Midbrain (tissue), 1 donor: ENCODE results near the gene SGO2.
"Not testable (repeated sequence)": the region's sequence is repeated elsewhere in the genome, so short reads cannot be mapped to it uniquely, and the experiment has no call there.

Source experiments
- DNase-seq: peaks from one replicate; lab custom pipeline; 2025; lab: John Stamatoyannopoulos, UW

The SGO2 gene

DNA sequence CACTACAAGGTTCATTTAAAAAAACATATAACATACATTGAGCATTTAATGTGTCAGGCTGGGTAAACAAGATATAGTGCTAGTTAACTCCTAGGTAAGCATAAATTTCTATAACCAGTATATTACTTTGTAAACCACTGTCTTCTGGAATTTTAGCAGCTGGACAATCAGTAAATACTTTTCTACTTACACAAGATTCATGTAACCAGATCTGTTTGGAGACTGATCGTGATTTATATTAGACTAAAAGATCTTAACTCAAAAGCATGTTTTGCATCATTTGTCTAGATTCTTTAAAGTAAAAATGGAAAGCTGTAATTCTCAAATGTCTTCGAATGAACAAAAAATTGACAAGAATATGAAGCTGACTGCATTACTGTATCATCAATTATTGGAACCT, 941 bp upstream of the SGO2 start:
- no peak for DNase-seq

DNA sequence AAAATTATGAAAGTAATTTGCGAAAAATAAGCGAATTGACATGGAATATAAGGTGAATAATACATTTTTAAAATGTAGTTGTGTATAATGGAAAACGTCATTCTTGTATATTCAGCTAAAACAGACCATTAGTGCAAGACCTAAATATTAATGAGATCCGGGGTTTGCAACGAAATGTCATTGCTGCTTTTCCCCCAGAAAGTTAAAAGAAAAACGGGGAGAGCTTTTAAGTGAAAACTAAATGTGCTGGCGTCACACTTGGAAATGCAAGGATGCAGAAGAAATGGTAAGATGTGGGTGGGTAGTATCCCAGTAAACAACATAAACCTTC, 491 bp upstream of the SGO2 start:
- DNase-seq: no peak

DNA sequence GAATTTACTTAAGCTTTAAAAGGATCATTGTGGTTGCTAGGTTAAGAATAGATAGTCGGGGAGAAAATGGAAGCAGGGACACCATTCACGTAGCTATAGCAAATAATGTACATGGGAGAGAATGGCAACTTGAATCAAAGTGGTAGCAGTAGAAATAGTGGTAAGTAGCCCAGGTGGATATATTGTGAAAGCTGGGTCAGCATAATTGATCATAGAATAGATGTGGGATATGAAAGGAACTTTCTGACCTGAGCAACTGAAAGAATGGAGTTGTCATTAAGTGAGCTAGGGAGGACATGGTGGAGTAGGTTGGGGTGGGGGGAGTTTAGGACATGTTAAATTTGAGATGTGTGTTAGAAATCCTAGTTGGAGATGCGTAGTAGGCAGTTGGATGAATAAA, 2.2 kb downstream of the SGO2 start:
- no peak for DNase-seq

DNA sequence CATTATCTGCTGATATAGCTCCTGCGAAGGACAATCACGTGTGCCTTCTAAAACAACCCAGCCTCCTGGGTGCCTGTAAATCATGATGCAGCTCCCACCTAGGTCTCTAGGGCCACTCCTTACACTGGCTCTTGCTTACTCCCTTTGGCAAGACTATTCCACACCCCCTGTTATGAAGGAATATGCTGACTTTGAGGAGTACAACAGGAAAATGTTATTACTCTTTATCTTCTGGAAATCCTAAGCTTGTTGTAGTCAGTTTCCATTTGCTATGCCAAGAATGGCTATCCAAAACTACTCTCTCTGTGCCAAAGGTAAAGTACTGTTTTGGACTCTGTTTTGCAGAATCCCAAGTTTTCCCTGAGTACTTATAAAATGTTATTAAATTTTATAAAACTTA, 7.7 kb downstream of the SGO2 start:
- DNase-seq: no peak

DNA sequence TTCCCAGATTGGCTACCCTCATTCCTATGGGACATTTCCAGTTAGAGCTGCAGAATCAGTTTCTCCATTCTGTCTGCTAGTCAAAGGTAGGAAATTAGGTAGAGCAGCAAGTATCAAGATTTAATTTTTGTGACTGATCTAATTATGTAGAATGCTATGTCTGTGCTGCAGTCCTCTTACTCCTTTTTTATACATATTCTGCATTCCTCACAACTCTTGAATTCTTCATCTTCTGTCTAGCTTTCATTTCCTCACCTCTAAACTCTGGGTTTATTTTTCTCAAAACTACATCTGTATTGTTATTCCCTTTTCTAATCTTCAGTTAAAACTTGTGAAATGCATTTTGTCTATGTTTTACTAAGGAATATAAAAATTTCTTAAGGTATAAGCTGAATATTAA, 8.6 kb downstream of the SGO2 start:
- DNase-seq: no peak

DNA sequence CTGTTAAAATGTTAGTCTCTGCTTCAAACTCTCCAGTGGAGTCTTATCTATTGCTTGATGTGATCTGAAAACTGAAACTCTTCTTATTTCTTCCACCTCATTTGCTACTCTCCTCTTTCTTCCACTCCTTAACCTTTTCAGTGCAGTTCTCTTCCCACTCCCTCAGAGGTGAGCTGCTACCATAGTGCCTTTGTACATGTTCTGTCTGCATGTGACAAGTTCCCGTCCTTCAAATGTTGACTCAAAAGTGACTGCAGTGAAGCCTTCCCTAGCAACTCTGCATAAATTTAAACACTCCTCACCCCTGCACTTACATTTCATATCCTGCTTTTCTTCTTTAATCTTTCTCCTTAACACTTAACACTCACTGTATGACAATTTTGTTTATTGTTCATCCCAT, 12.1 kb downstream of the SGO2 start:
- DNase-seq: no peak

DNA sequence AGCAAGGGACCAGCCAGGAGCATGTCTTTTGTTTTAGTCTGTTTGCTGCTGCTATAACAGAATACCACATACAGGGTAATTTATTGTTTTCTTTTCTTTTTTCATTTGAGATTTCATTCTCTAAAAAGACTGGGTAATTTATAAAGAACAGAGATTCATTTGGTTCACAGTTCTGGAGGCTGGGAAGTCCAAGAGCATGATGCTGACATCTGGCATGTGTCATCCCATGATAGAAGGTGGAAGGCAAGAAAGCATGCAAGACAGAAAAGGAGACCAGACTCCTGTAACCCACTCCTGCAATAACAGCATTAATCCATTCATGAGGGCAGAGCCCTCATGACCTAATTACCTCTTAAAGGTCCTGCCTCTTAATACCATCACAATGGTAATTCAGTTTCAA, 14.8 kb downstream of the SGO2 start:
- DNase-seq: no peak

DNA sequence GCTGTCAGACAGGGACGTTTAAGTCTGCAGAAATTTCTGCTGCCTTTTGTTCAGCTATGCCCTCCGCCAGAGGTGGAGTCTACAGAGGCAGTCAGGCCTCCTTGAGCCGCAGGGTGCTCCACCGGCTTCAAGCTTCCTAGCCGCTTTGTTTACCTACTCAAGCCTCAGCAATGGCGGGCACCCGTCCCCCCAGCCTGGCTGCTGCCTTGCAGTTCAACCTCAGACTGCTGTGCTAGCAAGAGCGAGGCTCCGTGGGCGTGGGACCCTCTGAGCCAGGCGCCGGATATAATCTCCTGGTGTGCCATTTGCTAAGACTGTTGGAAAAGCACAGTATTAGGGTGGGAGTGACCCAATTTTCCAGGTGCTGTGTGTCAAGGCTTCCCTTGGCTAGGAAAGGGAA, 40.6 kb downstream of the SGO2 start:
- not testable (repeated sequence) for DNase-seq

DNA sequence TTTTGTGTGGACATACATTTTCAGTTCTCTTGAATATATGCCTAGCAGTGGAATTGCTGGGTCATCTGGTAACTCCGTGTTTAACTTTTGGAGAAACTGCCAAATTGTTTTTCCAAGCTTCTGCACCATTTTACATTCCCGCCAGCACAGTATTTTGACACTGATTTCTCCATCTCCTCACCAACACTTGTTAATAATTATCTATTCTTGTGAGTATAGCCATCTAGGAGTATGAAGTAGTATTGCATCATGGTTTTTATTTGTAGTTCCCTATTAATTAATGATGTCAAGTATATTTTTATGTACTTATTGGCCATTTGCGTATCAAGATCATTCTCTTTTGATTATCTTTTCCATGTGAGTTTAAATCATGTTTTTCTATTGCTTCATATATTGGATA, 41.9 kb downstream of the SGO2 start:
- DNase-seq: no peak

DNA sequence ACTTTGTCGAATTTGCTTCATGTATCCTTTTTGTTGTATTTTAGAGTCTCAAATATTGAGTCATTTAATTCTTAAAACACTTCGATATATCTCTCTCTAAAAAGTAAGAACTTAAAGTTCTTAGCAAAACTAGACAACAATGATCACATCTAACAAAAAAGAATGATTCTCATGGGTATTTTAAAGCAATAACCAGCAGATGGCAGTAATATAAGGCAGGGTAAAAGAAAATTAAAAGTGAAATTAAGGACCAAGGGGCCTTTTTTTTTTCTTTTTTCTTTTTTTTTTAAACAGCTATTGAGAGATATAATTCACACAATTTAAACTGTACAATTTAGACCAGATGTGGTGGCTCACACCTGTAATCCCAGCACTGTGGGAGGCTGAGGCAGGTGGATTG, 50.0 kb downstream of the SGO2 start:
- no peak for DNase-seq

DNA sequence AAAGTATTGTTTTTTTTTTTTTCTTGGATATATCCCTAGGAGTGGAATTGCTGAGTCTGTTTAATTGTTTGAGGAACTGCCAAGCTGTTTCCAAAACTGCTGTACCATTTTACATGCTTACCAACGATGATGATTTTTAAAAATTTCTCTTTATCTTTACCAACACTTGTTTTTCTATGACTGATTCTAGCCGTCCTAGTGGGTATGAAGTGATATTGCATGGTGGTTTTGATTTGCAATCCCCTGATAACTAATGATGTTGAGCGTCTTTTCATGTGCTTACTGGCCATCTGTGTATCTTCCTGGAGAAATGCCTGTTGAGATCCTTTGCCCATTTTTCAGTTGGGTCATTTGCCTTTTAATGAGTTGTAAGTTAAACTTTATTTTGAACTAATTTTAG, 51.0 kb downstream of the SGO2 start:
- no peak for DNase-seq

DNA sequence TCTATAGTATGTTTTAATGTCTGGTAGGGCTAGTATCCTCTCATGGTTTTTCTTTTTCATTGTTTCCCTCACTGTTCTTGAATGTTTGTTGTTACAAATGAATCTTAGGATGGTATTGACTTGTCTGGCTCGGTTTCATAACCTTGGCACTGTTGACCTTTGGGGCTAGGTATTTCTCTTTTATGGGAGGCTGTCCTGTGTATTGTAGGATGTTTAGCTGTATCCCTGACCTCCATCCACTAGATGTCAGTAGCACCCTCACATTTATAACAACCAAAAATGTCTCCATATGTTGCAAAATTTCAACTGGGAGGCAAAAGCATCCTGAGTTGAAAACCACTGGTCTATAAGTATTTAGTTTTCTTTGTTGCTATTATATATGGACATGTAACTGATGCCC, 52.8 kb downstream of the SGO2 start:
- DNase-seq: no peak

DNA sequence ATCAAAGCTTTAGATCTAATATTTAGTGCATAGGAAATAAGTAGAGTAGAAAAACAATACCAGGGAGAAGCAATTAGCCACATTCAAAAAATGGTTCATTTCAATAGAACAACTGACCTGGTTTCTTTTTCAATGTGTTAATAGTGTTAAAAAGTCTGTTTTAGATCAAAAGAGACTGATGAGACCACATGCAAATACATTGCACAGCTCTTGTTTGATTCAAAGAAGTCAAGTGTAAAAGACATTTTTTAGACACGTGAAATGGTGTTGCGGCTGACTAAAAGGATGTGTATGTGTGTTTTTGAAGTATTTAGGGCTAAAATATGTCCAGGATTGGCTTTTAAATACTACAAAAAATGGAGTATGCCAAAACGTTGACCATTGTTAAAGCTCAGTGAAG, 58.6 kb downstream of the SGO2 start:
- DNase-seq: no peak

DNA sequence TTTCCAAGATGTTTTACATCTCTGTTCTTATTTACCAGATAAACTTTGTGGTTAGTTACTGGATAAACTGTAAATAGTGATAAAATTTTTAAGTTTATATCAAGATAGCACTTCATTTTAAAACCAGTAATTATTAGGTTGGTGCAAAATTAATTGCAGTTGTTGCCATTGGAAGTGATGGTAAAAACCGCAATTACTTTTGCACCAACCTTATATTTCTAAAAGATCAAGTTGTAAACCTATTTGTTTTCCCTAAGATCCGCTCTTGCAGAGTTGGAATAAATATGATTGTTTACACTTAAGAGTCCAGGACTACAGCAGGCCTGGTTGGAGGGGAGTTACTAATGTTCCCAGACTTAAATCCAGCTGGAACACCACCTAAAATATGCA, 59.3 kb downstream of the SGO2 start:
- DNase-seq: no peak

DNA sequence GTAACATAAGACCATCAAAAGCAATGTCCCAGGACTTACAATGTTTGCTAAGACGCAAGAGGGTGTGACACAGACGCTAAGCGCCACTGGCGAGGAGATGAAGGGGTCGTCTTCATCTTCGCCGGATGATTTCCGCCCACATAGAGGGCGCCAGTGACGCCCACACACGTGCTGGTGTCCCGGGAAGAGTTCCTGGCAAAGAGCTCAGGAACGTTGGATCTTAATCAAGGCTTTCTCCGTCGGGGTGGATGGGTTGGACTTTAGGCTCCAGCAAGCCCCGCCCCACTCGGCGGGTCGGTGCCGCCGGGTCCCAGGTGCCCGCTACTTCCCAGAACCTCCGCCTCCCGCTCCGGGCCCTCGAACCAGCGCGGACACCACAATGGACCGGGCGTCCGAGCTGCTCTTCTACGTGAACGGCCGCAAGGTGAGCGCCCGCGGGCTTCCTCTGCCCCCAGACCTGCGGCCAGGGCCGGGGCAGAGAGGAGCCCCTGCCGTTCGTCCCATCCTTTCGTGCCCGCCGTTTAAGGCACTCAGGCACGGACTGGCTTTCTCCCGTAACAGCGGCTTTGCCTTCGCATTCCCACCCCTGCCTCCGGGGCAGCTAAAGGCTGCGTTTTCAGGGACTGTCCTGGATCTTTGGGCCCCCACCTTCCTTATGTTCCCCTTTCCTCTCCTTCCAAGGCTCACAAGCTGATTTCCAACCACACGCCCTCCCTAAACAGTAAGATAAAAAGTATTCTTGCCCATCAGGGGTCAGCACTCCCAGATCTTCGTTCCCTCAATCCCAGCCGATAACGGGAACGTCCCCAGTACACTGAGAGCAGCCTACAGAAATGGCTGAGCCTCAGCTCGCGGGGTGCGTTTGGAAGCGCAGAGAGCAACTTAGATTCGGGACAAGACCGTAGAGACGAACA, 60.0 kb downstream of the SGO2 start, which contains the start of gene AOX1:
AOX1 (plus strand) TSS at position 285 of the 914 bp plus-strand sequence; CDS start at position 380, 95 bp downstream.
- DNase-seq: peak; percentile 23

DNA sequence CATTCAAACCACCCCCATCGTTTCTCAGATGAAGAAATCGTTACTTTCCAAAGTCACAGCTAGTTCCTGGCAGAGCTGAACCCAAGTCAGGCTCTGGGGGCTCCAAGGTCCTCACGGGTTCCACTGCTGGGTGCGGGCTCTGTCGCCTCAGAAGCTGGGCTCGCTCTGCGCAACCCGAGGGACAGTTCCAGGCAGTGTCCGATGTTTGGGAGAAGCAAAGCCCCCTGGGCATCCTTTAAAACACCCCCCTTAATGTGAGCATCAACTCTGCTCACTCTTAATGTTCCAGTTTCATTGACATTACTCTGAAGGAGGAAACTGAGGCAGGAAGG, 60.6 kb downstream of the SGO2 start:
- DNase-seq: no peak

DNA sequence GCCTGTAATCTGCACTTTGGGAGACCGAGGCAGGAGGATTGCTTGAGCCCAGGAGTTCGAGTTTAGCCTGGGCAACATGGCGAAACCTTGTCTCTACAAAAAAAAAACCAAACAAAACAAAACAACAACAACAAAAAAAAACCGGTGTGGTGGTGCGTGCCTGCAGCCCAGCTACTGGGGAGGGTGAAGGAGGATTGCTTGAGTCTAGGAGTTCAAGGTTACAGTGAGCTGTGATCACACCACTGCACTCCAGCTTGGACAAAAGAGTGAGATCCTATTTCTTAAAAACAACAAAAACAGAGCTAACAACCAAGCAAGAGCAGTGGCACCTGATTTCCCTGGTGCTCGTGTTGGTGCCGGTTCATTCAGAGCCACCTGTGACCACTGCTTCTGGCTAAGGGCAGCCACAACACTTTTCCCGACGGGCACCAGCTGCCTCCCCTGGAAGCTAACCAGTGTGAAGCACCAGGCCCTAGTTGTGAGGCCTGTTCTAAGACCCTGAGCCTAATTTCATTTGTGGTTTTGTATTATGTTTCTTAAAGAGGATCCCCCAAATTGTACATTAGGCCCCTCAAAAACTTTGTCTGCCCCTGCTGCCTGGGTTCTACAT, 61.1 kb downstream of the SGO2 start:
- DNase-seq: no peak

DNA sequence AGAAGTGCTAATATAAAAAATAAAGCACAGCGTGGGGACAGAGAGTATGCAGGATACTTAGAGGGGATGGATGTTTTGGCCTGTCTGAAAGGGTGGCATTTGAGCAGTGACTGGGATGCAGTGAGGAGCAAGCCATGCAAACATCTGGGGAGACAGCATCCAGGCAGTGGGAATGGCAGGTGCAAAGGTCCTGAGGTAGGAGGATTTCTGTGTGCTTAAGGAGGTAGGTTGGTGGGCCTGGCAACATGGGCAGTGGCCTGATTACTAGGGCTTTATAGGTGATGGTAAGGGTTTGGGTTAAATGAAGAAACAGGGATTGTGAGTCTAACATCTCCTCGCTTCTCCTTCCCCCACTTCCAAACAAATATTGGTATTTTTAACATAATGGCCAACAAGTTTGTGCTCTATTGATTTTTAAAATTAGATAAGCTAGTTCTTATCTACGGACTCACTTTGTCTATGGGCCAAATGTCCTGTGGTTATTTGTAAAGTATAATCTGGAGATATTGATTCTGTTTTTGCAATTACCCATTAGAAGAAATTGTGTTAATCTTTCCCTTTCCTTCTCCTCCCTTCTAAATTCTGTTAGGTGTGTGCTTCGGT, 62.2 kb downstream of the SGO2 start:
- DNase-seq: no peak

DNA sequence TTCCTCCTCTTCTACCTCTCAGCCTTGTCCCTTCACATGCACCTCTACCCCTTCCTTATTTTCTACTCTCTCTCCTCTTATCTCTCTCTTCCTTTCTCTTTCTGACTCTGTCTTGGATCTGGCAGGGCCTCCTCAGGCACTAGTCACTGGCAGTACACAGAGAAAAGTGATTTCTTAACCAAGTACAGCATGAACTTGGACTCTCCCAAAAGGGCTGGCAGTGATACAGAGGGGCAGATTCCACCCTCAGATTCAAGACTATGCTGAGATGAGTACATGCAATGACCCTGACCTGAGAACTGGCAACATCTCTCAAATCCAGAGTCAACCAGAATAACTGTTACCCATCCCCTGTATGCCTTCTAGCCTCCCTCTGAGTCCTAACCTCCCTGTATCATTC, 64.1 kb downstream of the SGO2 start:
- no peak for DNase-seq

DNA sequence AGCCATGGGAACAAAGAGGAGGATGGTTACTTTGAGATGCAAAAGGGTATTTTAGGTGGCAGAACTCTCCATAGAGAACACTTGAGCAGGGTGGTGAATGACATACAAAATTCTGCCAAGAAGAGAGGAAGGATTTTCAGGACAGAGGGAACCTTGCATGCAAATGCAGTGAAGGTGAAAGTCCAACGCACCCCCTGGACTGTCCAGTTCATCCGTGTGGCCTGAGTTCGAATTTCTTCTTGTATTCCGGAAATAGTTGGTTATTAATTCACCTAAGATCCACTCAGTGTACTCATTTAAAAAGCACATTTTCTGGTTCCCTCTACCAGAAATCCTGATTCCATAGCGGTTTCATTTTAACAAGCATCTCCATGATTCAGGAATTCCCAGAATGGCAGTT, 65.3 kb downstream of the SGO2 start:
- DNase-seq: no peak

DNA sequence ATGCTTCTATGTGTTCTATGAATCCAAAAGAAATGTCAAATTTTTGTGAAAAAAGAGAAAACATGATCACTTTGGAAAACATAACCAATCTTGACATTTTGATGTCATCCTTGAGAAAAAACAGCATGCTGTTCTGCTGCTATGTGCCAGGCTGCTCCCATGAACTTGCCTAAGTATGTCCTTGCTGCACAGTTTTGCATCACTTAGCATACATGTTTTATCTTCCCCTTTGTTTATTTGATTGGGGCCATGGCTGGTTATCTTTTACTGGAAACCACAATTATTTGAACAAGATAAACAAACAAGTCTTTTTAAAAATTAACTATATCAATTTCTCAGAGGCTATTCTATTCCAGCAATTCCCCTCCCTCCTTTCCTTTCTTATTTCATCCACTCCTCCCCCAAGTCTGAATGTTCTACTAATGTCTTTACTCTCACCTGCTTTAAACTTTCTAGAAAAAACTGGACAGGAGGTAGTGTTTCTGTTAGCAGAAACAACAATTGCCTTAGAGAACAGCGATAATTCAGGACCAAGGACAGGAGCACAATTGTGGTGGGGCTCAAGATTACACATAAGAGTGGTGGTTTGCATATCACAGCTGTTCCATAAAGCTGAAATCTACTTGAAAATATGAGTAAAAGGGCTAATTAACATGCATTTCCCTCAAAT, 66.5 kb downstream of the SGO2 start:
- no peak for DNase-seq

DNA sequence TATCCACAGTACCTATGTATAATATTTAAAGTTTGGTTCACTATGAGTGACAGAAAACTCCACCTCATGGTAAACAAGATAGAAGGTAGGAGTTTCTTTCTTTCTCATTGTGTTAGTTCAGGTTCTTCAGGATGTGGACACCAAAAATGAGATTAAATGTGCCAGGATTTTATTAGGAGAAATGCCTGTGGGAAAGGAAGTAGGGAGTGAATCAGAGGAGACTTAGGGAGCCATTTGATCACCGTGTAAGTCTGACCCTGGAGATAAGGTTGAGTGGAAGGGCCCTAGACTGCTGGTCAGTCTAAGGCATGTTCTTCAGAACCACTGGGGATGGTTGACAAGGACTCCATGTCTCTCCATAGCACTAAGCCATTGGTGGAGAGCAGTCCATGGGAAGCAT, 67.9 kb downstream of the SGO2 start:
- DNase-seq: no peak

DNA sequence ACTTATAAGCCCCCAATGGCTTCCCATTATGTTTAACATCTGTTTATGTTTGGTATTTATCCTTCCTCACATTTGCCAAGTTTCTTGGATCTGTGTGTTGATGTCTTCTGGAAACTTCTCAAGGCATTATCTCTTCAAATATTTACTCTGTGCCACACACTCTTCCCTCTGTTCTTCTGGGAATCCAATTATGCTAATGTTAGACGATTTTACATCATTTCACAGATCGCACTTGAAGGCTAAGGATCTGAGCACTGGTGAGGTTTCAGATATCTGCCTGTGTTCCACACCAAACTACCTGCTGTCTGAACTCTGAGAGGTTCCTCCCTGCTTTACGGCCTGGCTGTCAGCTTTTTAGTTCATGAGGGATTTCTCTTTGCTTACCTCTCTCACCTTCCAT, 69.9 kb downstream of the SGO2 start:
- no peak for DNase-seq
